Hippocampal formation (tissue), 2 donors: Measurements from ENCODE around the gene BACE2.

Source experiments
- DNase-seq, 2 donors: peaks; one replicate each; lab custom pipeline; 2025; lab: John Stamatoyannopoulos, UW

BACE2 gene

GRCh38 chr21:41321908-41322495 lies 154.0 kb downstream of the BACE2 start:
- DNase-seq: no peak

GRCh38 chr21:41322496-41323382 lies 154.8 kb downstream of the BACE2 start:
- no peak for DNase-seq

GRCh38 chr21:41325138-41325912 lies 157.4 kb downstream of the BACE2 start:
- no peak for DNase-seq

GRCh38 chr21:41326414-41327080 lies 158.6 kb downstream of the BACE2 start:
- no peak for DNase-seq

GRCh38 chr21:41327753-41328152 lies 159.8 kb downstream of the BACE2 start:
- DNase-seq: no peak

- DNase-seq: no peak
These were observed 161.0 kb downstream of the BACE2 start for GRCh38 chr21:41328660-41329607.
